NB4 (cell line): ENCODE measurements around the gene IFNLR1.

Experiments
- POLR2A ChIP-seq: IDR thresholded peaks from 2 replicates; pipeline ENCODE4 v1.6.1; 2011; ENCODE audit warnings: mild to moderate bottlenecking; ENCODE audit not compliant: insufficient read length; ENCODE audit errors: extremely low read depth
- TF ChIP-seq, protein P1 (sequence below): IDR thresholded peaks from one replicate; pipeline ENCODE4 v1.5.1; 2012; ENCODE audit warnings: low read depth, low read length
- TF ChIP-seq, protein P2 (sequence below): IDR thresholded peaks from 2 replicates; pipeline ENCODE4 v1.6.1; 2011; ENCODE audit warnings: low read depth, low read length

DNA sequence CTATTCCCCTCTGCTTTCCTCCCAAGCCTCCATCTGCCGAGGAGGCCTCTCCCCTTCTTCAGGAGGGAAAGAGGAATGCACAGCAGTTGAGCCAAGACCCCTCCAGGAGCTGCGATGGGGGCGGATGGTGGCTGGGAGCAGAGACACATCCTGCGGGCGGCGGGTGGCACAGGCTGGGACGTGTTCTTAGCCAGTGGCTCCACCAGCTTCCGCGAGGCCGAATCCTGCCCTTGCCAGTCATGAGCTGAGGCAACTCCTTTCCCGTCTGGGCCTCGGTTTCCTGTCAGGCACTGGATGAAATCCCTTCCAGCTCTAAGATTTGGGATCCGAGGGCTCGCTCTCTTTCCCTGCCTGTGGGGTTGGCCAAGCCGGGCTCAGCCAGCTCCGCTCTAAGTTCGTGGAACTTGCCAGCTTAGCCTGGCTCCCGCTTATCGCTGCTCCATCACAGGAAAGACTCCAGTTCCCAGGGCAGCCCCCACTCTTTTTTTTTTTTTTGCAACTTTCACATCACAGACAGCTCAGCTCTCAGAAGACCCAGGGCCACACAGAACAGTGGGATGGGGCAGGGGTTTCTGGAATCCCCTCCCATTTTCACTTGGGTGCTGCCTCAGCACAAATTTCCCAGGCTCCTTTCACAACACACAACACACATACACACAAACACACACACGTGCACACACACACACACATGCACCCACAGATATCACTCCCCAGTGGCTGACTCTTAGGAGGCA lies 75.7 kb downstream of the IFNLR1 start:
- TF ChIP-seq, protein P1, sequence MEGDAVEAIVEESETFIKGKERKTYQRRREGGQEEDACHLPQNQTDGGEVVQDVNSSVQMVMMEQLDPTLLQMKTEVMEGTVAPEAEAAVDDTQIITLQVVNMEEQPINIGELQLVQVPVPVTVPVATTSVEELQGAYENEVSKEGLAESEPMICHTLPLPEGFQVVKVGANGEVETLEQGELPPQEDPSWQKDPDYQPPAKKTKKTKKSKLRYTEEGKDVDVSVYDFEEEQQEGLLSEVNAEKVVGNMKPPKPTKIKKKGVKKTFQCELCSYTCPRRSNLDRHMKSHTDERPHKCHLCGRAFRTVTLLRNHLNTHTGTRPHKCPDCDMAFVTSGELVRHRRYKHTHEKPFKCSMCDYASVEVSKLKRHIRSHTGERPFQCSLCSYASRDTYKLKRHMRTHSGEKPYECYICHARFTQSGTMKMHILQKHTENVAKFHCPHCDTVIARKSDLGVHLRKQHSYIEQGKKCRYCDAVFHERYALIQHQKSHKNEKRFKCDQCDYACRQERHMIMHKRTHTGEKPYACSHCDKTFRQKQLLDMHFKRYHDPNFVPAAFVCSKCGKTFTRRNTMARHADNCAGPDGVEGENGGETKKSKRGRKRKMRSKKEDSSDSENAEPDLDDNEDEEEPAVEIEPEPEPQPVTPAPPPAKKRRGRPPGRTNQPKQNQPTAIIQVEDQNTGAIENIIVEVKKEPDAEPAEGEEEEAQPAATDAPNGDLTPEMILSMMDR = no peak
- no peak for TF ChIP-seq POLR2A
- TF ChIP-seq, protein P2, sequence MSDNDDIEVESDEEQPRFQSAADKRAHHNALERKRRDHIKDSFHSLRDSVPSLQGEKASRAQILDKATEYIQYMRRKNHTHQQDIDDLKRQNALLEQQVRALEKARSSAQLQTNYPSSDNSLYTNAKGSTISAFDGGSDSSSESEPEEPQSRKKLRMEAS = no peak
